NCI-H226 (cell line): ENCODE results near the gene ARID1B.

Source experiments
- DNase-seq: peaks from one replicate; pipeline ENCODE4 v3.0.0-alpha.2; 2015

The ARID1B gene

DNA sequence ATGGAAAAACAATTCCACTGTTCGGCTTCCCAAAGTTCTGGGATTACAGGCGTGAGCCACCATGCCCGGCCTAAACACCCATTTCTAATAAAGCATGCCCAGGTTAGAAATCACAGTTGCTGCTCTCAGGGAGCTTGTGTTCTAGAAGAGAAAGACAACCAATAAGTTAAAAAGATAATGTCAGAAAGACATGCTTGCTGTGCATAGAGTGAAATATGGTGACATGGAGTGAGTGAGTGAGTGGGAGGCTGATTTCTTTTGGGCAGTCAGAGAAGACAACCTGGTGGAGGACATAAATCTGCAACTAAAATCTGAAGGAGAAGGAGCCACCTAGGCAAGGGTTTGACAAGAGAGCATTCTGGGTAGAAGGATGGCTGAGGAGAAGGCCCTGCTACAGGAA is 222.6 kb downstream of the ARID1B start:
- DNase-seq = no peak

DNA sequence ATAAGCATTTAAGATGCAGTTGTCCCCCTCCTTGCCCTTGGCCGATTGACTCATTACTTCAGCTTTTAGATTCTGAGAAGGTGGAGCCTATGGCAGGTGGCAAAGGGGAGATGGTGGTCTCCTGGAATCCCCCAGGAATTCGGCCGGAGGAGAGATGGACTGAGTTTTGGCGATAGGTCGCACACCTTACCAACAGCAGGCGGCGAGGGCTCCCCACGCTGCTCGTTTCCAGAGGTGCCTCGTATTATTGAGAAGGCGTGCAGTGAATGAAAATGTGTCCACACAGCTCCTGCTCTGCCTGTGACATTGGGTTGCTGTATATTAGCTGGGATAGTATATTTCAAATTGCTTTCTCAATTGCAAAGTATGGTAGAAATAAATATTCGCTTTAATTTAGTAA is 224.5 kb downstream of the ARID1B start:
- DNase-seq = no peak

DNA sequence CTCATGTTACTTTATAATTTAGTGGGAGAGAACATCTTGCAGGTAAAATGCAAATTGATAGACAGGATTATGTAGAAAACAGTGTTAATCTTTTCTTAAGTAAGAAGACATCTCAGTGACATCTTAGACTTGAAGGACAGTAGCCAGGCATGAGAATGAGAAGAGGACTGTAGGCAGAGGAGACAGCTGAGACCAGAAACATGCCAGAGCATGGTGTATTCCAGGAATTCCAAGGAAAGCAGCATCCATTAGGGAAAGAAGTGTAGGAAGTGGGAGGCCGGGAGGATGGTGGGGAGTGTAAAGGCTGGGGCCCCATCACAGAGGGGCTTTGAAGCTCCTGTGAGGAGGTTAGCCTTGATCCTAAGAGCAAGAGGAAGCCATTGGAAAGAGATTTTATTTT is 225.6 kb downstream of the ARID1B start:
- DNase-seq = no peak

DNA sequence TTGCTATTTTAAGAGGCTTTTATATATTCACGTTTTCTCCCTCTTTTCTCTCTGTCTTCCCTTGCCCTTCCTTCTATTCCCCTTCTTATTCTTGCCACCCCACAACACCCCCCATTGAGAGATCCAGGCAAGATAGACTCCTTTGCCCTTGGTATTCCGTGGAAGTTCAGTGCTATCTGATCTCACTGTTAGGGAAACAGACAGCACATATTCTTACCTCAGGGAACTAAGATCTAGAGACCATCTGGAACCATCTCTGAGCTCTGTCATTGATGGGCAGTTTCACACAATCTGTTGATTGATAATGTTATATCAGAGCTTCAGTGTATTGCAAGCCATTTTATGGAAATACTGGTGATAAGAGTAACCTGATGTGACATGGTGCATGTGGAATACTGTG is 228.8 kb downstream of the ARID1B start:
- DNase-seq = no peak

DNA sequence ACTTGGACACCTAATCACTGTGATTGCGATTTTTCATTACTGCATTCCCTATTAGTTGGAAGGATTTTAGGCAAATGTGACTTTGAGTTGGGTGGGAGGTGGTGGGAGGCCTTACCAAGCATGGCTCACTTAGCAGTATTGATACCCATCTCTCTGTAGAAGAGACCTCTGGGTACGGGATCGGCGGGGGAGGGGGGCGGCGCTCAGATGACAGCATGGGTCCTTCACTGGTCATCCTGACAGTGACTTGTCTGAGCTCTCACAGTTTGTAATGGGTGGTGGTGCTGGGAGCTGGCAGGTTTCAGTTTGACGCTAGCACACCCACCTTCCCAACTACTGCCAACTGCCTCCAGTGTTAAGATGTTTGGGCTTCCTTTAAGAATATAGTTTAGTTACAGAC is 231.4 kb downstream of the ARID1B start:
- DNase-seq = no peak

DNA sequence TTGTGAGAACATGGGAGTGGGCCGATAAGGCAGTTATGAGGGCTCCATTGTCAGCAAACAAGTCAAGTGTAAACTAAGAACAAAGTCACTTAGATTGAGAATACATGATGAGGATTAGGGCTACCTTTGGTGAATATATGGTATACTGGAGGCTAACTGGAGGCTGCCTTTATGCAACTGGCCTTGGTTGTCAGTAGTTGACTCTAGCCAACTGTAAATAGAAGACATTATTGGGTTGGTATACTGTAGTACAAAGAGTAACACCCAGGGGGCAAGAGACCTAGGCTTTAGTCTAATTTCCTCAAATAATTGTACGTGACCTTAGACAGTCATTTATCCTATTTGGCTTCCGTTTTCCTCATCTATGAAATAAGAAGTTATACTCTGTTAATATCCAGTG is 235.2 kb downstream of the ARID1B start:
- DNase-seq = no peak

DNA sequence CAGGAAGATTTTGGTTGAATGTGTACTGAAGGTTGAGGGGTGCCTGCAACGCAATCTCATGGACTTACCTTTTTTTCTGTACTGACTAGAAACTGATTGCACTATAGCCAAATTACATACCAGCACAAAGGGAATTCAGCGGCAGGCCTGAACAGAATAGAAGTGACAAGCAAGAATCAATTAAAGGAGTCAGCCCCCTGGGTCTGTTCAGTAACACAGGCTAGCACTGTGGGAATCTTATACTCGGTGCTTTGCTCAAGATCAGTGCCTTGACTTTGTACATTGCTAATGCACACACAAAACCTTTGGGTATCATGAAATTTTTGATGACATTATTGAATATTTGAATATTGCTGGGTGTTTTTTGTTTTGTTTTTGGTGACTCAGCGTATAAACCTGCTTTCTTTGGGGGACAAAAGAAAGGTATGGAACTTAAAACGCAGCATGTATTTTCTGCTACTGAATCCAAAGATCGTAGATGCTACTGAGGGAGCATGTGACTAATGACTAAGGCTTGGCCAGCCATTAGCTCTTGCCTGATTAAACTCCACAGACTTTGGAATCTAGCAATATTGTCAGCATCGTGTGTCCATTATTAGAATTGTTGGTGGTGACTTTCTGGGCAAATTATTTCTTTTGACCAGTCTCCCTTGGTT is 236.6 kb downstream of the ARID1B start:
- no peak for DNase-seq

DNA sequence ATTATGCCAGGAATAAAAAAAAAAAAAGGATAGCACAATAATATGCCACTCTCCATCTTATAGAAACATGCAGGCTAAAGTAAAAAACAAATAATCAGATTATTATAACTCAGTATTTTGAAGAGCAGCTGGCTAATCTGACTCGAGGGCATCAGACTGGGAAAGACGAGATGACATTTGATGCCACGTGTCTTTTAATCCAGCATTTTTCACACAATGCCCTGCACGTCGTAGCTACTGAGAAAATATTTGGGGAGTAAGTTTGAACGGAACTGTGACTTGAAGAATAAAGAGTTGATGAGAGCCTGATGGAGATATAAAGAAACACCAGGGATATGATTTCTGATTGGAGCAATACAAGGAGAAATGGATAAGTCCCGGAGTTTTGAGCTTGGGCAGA is 237.7 kb downstream of the ARID1B start:
- no peak for DNase-seq

DNA sequence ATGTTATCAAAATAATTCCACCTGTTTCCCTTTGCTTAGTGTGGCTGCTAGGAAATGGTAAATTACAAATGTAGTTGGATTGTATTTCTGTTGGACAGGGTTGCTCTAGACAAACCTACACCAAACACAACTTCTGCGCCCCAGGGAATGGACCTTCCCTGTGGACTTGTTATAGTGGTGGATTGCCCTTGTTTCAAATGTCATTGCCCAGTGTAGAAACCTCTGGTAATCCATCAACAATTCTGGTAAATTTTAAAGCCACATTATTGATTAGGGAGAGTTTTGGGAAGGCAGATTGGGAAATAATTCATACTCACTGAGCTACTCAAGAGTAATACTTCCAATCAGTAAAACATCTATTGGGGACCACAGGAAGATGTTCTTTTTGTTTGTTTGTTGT is 239.8 kb downstream of the ARID1B start:
- DNase-seq = no peak

DNA sequence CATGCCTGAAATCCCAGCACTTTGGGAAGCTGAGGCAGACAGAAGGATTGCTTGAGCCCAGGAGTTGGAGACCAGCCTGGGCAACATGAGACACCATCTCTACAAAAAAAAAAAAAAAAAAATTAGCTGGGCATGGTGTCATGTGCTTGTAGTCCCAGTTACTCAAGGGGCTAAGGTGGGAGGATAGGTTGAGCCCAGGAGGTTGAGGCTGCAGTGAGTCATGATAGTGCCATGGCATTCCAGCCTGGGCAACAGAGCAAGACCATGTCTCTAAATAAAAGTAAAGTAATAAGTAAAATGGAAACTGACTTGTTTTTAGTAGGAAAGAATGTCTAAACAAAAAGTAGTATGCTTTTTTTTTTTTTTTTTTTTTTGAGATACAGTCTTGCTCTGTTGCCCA is 240.7 kb downstream of the ARID1B start:
- DNase-seq = peak; percentile 73

DNA sequence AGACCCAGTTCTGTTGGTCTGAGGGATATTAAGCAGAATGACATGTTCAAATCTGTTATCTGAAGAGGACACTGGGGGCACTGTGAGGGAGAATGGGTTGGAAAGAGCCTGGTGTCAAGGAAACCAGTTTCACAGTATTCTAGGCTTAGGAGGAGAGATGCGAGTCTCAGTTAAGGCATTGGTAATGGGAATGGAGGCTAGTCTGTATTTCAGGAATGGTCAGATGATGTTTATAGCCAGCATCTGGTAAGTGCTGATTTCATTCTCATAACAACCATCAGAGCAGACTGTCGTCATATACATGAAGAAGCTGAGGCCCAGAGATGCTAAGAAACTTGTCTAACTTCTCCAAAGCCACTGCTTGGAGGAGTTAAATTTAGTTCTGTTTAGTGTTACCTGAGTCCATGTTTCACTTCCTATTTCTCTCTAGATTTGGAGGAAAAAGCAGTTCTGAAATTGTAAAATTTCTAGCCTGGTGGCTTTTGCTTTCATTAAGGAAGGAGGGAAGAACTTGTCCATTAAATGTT is 242.0 kb downstream of the ARID1B start:
- no peak for DNase-seq

DNA sequence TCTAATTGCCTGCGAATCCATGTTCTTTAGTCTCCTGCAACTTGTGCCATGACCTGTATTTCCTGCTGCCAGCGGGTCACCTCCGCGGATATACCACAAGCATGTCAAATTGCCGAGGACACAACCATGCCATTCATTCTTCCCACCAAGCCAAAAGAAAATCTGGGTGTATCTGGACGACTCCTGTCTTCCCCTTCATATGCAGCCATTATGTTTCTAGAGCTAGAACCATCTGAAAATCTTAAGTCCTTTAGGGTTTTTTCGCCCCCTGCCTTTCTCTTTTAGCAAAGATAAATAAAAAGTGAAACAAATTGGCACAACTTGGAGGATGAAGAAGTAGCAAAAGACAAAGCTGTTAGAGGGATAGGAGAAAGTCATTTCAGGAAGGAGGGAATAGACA is 242.6 kb downstream of the ARID1B start:
- DNase-seq = no peak

DNA sequence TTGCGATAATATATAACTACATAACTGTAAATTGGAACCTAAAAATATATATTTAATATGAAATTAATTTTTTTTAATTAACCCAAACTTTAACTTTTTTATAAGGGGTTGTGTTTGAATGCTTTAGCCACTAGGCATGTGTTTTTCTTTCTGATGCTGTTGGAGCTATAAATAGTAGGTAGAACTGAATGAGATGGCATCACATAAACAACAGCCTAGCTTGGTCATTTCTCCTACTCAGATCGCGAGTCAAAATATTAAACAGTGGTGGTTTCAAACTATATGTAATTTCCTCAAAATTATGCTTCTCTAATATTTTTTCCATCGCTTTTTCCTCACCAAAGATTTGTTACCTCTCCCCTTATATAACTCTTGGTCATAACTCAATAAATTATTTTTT is 243.2 kb downstream of the ARID1B start:
- no peak for DNase-seq

DNA sequence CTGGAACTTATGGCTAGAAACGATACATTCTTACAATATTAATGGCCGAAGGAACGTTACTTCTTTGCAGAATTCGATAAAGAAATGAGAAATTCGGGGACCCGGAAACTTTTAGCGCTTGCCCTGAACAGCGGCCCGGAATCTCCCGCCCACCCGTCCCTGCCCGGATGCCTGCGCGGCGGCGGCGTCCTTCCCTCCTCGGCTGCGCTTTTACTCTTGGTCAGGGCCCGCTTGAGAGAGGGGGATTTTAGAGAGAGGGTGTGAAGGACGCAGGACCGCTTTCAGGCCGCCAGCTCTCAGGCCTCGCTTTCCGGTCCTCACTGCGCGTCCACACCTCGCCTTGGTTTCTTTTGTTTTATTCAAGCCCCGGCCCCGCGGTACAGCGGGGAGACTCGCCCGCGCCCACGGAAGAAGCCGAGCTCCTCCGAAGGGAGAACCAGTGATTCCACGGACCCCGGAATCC is 243.7 kb downstream of the ARID1B start:
- peak; percentile 46 for DNase-seq

DNA sequence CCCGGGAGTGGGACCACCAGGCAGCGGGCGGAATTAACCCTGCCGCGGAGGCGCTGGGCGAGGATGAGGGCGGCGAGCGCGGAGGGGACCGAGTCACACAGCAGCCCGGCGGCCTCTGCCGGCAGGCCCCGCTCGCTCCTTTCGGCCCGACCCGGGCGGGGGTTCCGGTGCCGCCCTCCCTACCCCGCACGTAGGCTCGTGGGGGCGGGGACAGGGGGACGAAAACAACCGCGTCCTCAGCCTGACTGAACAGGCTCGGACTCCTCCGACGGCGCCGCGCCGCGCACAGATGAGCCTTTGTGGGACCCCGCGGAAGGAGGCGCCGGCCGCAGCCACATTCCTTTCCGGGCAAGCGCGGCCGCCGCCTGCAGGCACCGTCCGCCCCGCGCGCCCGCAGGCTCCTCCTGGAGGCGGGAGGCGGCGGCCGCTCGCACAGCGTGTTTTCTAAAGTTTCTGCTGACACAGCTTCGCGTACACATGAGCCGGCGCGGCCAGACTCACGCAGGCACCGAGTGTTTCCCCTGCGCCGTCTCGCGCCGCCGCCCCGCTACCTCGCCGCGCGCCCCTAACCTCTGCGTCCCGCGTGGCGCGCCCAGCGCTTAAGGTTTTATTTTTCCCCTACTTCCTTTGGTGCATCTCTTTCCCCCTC is 244.3 kb downstream of the ARID1B start:
- peak; percentile 86 for DNase-seq

DNA sequence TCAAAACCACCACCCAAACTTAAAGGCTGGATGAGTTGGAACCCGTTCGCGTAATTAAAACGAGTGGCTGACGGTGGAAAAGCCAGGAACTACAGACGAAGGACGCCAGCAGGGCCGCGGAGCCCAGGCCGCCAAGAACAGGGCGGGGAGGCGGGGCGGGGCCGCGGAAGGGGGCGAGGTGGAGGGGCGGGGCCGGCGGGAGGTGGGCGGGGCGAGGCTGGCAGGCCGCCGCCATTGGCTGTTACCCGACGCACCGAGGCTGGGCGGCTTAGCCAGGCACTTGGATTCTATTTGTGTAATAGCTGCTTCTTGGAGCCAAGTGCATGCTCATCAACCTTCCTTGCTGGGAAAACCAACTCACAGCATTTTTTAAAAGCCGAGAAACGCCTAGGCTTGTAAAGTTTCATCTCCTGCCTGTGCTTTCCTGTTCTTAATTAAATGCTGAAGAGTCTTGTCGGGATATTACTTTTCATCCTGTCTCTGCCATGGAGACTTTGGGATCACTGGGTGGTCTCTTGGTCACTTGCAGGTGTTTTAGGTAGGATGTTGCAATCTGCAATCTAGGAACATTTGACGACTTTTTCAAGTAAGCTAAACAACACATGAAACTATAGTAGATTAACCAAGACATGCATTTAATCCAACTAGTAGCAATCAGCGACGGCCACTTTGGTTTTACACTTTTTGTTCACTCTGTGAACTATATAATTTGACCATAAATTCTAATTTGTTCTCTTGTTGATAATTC is 245.0 kb downstream of the ARID1B start:
- peak; percentile 77 for DNase-seq

DNA sequence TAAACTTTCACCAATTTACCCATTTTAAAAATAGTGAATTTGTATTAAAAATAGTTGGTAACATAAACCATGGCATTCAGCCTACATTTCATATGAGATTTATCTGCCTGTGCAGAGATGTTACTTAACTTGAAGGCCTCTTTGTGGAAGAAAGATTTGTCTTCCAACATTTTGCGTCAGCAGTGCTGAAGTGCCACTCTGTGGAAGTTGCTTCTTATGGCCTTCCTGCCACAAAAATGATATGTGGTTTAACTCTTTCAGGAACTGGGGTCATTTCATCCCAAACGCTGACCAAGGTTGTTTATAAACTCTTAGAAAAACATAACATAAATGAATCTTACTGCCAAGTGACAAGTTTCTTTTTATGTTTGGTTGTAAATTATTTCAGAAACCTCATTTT is 246.8 kb downstream of the ARID1B start:
- DNase-seq = no peak

DNA sequence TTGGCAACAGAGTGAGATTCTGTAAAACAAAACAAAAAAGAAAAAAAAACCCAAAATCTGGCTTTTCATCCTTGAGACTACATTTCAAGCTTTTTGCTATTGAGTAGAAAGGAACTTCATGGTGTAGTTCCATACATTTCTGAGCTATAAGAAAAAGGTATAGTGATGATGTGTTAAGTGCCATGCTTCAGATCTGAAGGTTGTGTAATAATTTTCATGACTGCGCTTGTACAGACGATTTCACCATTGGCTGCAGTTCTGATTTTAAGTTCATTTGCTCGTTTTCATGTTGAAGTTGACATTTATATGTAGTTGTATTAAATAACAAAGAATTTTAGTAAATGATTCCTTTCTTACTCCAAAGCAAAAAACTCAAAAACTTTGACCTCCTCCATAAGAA is 247.6 kb downstream of the ARID1B start:
- no peak for DNase-seq

DNA sequence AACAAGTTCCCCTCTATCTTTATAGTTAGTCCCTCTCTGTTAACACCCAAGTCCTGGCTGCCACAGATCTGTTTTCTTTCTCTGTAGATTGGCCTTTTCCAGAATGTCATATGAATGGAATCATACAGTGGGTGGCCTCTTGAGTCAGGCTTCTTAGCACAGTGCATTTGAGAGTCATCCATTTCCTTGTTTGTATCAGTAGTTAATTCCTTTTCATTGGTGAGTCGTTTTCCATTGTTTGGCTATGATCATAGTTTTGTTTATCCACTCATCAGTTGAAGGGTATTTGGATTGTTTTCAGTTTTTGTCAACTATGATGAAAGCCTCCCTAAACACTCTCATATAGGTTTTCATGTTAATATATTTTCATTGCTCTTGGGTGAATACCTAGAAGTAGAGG is 248.3 kb downstream of the ARID1B start:
- DNase-seq = no peak

DNA sequence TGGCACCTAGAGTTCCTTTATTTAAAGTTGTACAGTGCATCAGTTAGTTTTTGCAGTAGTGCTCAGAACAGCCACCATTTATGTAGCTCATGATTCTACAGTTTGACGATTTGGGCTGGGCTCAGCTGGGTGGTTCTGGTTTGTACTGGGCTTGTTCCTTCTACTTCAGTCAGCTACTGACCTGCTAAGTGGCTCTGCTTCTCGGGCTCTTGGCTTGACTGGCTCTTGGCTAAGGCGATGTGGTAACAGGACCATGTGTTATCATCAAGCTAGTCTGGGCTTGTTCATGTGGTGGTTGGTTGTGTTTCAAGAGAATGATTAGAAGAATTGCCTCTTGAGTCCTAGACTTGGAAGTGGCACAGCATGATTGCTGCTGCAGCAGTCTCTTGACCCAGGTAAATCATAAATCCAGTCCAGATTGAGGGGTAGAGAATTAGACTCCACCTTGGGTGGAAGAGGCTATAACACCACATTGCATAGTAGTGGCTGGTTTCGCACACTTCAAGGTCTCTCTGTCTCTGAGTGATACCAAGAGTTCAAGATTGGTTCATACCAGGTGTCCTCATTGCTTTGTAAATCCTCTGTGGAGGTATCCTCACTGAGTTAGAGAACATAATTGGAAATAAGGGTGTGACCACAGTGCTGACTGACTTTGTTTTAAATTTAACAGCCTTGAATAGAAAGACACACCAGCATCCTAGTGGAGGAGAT is 253.0 kb downstream of the ARID1B start:
- DNase-seq = no peak

DNA sequence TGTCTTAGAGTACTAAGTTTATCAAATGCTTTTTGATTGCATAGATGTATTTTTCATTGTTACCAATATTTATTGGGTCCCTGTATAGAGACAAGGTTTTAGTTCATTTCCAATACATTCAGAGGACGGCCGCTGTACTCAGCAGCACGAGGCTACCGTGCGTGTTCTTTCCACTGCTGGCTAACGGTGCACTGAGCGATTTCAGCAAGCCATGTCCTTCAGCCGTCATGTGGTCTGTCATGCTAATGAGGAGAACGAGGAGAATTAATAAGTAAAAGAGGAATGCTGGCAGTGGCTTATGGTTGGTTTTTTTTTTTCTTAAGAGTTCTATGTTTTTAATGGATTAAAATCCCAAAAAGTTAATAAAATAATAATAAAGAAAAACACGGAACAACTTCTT is 253.6 kb downstream of the ARID1B start:
- no peak for DNase-seq

DNA sequence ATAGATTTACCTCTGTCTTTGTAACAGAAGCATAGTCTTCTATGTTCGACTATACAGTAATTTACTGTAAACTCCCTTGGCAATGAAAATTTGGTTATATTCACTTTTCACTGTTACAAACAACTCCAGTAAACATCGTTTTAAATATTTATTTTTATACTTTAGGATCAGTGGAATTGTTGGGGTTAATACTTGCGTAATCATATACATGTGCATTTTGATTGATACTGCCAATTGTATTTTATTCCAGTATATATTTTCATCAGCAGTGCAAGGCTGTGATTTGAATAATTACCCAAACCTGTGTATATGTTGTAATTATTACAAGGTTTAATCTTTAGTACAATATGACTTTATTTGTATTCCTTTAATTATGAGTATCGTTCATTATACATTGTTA is 255.7 kb downstream of the ARID1B start:
- no peak for DNase-seq

DNA sequence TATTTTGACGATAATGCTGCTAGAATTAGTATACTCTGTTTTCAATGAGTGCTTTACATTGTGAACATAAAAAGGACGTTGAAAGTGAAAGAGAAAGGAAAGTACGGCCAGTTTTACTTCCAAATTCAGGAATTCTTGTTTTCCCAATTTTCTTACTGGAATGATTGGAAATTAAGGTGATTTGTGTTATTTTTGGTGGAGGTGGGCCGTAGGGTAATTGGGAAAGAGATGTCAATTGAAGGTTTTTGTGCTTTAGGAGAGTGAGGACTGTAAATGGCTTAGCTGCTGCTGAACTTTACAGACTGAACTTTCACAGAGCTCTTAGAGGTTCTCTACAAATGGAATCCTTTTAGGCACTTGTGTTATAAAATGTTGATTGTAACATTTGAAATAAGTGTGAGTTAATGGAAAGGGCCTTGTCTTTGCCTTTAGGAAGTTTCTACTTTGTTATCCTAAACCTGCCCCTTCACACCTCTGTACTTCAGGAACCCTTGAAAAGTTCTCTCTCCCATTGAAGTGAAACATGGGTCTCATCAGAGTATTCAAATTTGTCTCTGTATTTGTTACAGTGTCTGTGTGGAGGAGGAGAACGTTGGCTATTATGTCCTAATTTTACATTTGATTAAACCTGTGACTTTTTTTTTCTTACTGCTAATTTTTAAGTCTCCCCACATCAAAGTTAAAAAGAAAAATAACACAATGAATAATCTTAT is 256.4 kb downstream of the ARID1B start:
- DNase-seq = no peak
